Neural crest cell (in vitro differentiated cells): Measurements from ENCODE around the gene XK. TPM values are rescaled to one million over a fixed set of nuclear protein-coding genes. Genes with fewer than 3 reads are reported as not detected.

Source experiments
- DNase-seq: peaks from one replicate; pipeline ENCODE4 v3.0.0; 2021; ENCODE audit warnings: low read depth, mixed read lengths, low spot score
- H3K27ac Mint-ChIP-seq: one replicate; pipeline ENCODE4 v1.8.0; 2021; ENCODE audit warnings: mild to moderate bottlenecking, mixed read lengths; ENCODE audit not compliant: unreplicated experiment
- H3K27me3 Mint-ChIP-seq: 2 replicates; pipeline ENCODE4 v1.8.0; 2021; ENCODE audit warnings: low read depth, mild to moderate bottlenecking, mixed read lengths
- H3K36me3 Mint-ChIP-seq: 2 replicates; pipeline ENCODE4 v1.8.0; 2021; ENCODE audit warnings: low read depth, mild to moderate bottlenecking, mixed read lengths
- H3K4me1 Mint-ChIP-seq: 2 replicates; pipeline ENCODE4 v1.8.0; 2021; ENCODE audit warnings: mixed read lengths
- H3K4me3 Mint-ChIP-seq: one replicate; pipeline ENCODE4 v1.8.0; 2021; ENCODE audit warnings: mild to moderate bottlenecking, mixed read lengths
- H3K9me3 Mint-ChIP-seq: 2 replicates; pipeline ENCODE4 v1.8.0; 2021; ENCODE audit warnings: mixed read lengths
- total RNA-seq: library from RNA; stranded (reverse); gene quantifications from 2 replicates; pipeline ENCODE4 v1.2.1, GENCODE V29; 2021
- TF ChIP-seq, protein P1 (sequence below): fragments of 200-600 bp; sonication (generic); conservative IDR thresholded peaks from 2 replicates; pipeline ENCODE4 v1.5.0; 2021; ENCODE audit warnings: antibody characterized with exemption, mild to moderate bottlenecking

Gene XK
- total RNA-seq, 1 donor from 2014 or later = 0.12 TPM

DNA sequence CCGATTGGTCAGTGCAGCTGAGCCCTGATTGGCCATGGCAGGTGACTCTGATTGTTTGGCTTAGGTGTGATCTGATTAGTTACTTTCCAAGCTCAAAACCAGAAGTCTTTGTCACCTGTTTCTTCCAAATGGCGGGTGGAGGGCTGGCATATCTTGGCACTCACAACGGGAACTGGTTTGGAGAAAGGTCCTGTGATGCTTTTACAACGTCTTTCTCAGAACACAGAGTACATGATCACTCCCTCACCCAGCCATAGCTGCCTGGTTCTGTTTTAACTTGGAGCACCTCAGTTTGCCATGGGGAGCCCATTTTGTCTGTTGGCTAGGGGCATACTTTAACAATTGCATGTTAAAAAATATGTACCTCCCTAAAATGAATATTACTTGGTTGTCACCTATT, 13.0 kb upstream of the XK start:
- H3K9me3 Mint-ChIP-seq = no peaks in the 10 kb centered on the region
- no peak overlapping the region for H3K27ac Mint-ChIP-seq
- H3K27me3 Mint-ChIP-seq = no peaks in the 10 kb centered on the region
- H3K4me1 Mint-ChIP-seq = no peaks in the 10 kb centered on the region
- H3K4me3 Mint-ChIP-seq = no peak overlapping the region
- DNase-seq = no peak
- no peaks in the 10 kb centered on the region for H3K36me3 Mint-ChIP-seq
- TF ChIP-seq, protein P1, sequence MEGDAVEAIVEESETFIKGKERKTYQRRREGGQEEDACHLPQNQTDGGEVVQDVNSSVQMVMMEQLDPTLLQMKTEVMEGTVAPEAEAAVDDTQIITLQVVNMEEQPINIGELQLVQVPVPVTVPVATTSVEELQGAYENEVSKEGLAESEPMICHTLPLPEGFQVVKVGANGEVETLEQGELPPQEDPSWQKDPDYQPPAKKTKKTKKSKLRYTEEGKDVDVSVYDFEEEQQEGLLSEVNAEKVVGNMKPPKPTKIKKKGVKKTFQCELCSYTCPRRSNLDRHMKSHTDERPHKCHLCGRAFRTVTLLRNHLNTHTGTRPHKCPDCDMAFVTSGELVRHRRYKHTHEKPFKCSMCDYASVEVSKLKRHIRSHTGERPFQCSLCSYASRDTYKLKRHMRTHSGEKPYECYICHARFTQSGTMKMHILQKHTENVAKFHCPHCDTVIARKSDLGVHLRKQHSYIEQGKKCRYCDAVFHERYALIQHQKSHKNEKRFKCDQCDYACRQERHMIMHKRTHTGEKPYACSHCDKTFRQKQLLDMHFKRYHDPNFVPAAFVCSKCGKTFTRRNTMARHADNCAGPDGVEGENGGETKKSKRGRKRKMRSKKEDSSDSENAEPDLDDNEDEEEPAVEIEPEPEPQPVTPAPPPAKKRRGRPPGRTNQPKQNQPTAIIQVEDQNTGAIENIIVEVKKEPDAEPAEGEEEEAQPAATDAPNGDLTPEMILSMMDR = no peak

DNA sequence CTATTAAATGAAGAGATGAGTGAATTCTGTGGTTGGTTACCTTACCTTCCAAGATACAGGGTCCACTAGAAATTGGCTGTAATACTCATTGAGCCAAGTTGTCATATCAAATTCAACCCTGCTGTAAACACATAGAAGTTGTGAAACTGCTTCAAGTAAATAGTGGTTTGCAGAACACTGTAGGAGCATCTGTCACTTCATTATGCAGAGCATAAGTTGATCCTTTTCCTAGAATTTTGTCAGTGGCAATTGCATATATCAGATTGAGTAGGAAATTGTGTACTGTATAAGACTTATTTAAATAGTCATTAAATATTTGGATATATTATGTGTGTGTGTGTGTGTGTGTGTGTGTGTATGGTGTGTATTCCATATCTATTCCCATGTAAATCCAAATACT, 8.8 kb upstream of the XK start:
- TF ChIP-seq, protein P1 = no peak
- Mint-ChIP-seq H3K4me1 (peaks cover 7% of the 10 kb centered on the region), H3K36me3 (no peaks in the 10 kb centered on the region), H3K27me3 (no peaks in the 10 kb centered on the region), H3K9me3 (no peaks in the 10 kb centered on the region), H3K27ac (no peak overlapping the region), H3K4me3 (no peak overlapping the region)
- DNase-seq = no peak

DNA sequence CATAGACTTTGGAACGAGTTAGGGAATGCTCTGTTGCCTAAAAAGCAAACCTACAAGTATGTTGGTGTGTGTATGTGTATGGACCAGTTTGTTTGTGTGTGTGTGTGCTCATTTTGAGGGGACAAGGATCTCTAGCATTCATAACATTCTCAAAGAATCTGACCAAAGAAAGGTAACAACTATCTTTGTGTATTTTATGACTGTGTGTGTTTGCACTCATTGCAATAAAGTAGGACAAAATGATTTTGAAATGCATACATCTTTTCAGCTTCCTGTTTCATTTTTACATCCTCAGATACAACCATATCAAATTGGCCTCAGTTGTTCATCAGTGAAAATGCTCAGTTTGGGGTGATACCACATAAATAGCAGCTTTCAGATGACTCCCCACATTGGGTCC, 8.3 kb upstream of the XK start:
- TF ChIP-seq, protein P1 = no peak
- no peaks in the 10 kb centered on the region for H3K36me3 Mint-ChIP-seq
- no peak overlapping the region for H3K27ac Mint-ChIP-seq
- no peaks in the 10 kb centered on the region for H3K9me3 Mint-ChIP-seq
- no peaks in the 10 kb centered on the region for H3K27me3 Mint-ChIP-seq
- peaks cover 7% of the 10 kb centered on the region for H3K4me1 Mint-ChIP-seq
- no peak for DNase-seq
- H3K4me3 Mint-ChIP-seq = no peak overlapping the region

- no peak overlapping the region for H3K27ac Mint-ChIP-seq
- peaks cover 7% of the 10 kb centered on the region for H3K4me1 Mint-ChIP-seq
- H3K4me3 Mint-ChIP-seq = no peak overlapping the region
- no peak for DNase-seq
- no peaks in the 10 kb centered on the region for H3K27me3 Mint-ChIP-seq
- no peaks in the 10 kb centered on the region for H3K36me3 Mint-ChIP-seq
- TF ChIP-seq, protein P1 = no peak
- H3K9me3 Mint-ChIP-seq = no peaks in the 10 kb centered on the region
These were observed 7.8 kb upstream of the XK start for GRCh38 chrX:37677765-37678164.

DNA sequence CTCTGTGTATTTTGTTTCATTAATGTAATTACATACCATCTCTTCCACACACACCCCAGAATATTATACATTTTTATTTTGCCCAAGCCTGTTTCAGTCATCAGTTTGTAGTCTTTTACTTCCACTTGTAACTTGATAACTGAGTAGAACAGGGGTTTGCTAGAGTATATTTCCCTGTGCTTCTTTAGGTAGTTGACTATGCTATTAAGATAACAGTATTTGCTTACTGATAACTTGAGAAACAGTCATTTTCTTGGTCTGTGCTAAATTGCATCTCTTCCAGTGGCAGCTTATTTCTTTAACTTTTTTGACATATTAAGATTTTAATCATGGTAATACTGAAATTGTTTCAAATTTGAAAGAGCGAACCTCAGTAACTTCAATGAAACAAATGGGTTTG, 7.0 kb upstream of the XK start:
- TF ChIP-seq, protein P1 = no peak
- Mint-ChIP-seq H3K27me3 (no peaks in the 10 kb centered on the region), H3K27ac (no peak overlapping the region), H3K9me3 (no peaks in the 10 kb centered on the region), H3K4me3 (no peak overlapping the region), H3K4me1 (peaks cover 7% of the 10 kb centered on the region), H3K36me3 (no peaks in the 10 kb centered on the region)
- no peak for DNase-seq

DNA sequence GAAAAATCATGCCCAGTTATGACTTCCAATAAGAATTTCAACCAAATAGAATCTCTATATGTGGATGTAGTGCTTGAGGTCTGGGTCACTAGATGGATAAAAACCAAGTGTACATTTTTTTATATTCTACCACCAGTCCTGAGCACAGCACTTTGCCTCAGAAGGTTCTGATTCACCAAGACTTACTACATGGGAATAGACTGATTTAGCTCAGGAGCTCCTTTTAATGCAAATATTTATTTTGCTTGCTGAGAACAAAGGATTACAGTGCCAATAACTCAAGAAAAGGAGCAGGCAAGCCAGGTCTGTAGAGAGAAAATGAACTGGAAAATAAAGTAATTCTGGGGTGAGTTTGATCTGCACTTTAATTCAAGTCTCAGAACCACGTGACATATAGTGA, 6.4 kb upstream of the XK start:
- DNase-seq = no peak
- TF ChIP-seq, protein P1 = no peak
- H3K36me3 Mint-ChIP-seq = no peaks in the 10 kb centered on the region
- H3K4me1 Mint-ChIP-seq = peaks cover 7% of the 10 kb centered on the region
- H3K27me3 Mint-ChIP-seq = no peaks in the 10 kb centered on the region
- H3K9me3 Mint-ChIP-seq = no peaks in the 10 kb centered on the region
- H3K27ac Mint-ChIP-seq = no peak overlapping the region
- no peak overlapping the region for H3K4me3 Mint-ChIP-seq
